K562 (cell line): ENCODE data around the gene EXOC3L2. TPM values are rescaled to one million over a fixed set of nuclear protein-coding genes. Genes with fewer than 3 reads are reported as not detected.

ENCODE experiments used
- ATF6 ChIP-seq: sonication (generic); formaldehyde crosslinking; IDR thresholded peaks from 2 replicates; pipeline ENCODE4 v1.4.0; 2020; ENCODE audit warnings: mild to moderate bottlenecking, missing genetic modification reagents
- CBX3 ChIP-seq, 2 experiments: IDR thresholded peaks; 1 replicate in 1 of 2; 2 replicates in 1 of 2; pipeline ENCODE4 v1.6.1; 2012; ENCODE audit warnings: inconsistent platforms in 2 of 2, low read length in 2 of 2, borderline replicate concordance in 1 of 2, control low read depth in 1 of 2
- COPS2 ChIP-seq: fragments of 450-650 bp; conservative IDR thresholded peaks from 2 replicates; pipeline ENCODE4 v1.6.1; 2016; ENCODE audit warnings: mild to moderate bottlenecking, moderate library complexity
- CREB5 ChIP-seq: fragments of 250-450 bp; sonication (Bioruptor Pico); IDR thresholded peaks from 2 replicates; pipeline ENCODE4 v1.5.0; 2020; ENCODE audit warnings: mild to moderate bottlenecking
- FOXP1 ChIP-seq: sonication (generic); formaldehyde crosslinking; IDR thresholded peaks from 2 replicates; pipeline ENCODE4 v1.8.0; 2022; ENCODE audit warnings: mild to moderate bottlenecking, missing genetic modification reagents
- IFI16 ChIP-seq: fragments of 250-450 bp; sonication (Bioruptor Pico); IDR thresholded peaks from 2 replicates; pipeline ENCODE4 v2.1.2; 2022; ENCODE audit warnings: mild to moderate bottlenecking, inconsistent platforms
- MAFK ChIP-seq: IDR thresholded peaks from 2 replicates; pipeline ENCODE4 v1.6.1; 2011; ENCODE audit warnings: low read length, improper control_type of control experiment
- PHF20 ChIP-seq: fragments of 450-650 bp; IDR thresholded peaks from 2 replicates; pipeline ENCODE4 v1.6.1; 2018; ENCODE audit not compliant: partially characterized antibody
- PRDM10 ChIP-seq: fragments of 450-650 bp; IDR thresholded peaks from 2 replicates; pipeline ENCODE4 v1.6.1; 2018; ENCODE audit not compliant: partially characterized antibody
- PRMT5 ChIP-seq: sonication (generic); formaldehyde crosslinking; IDR thresholded peaks from 2 replicates; pipeline ENCODE4 v1.5.0; 2020; ENCODE audit warnings: missing genetic modification reagents
- TBP ChIP-seq: optimal IDR thresholded peaks from 2 replicates; pipeline ENCODE3; 2011; ENCODE audit warnings: low read depth, low read length, improper control_type of control experiment
- TEAD1 ChIP-seq, 2 experiments: fragments of 450-650 bp in 1 of 2; sonication (generic) in 1 of 2; formaldehyde crosslinking; IDR thresholded peaks; 2 replicates each; pipeline versions ENCODE4 v1.4.0 to v1.8.0; 2020 to 2022; ENCODE audit warnings: mild to moderate bottlenecking in 2 of 2, missing genetic modification reagents in 1 of 2
- THAP12 ChIP-seq: fragments of 250-450 bp; sonication (Bioruptor Pico); IDR thresholded peaks from 2 replicates; pipeline ENCODE4 v1.9.0; 2021; ENCODE audit warnings: mild to moderate bottlenecking, inconsistent platforms
- XRCC5 ChIP-seq: fragments of 200-400 bp; formaldehyde crosslinking; IDR thresholded peaks from 2 replicates; pipeline ENCODE4 v1.6.1; 2017; ENCODE audit warnings: low read depth, mild to moderate bottlenecking, low read length
- ZBTB1 ChIP-seq: sonication (generic); formaldehyde crosslinking; IDR thresholded peaks from 2 replicates; pipeline ENCODE4 v1.8.1; 2023; ENCODE audit warnings: missing genetic modification reagents, low read depth, mild to moderate bottlenecking, borderline replicate concordance
- ZNF134 ChIP-seq: fragments of 250-450 bp; sonication (Bioruptor Pico); conservative IDR thresholded peaks from 2 replicates; pipeline ENCODE4 v1.4.0; 2020
- ZNF639 ChIP-seq, 2 experiments: fragments of 200-800 bp in 1 of 2; sonication (Bioruptor generic) in 1 of 2; sonication (generic) in 1 of 2; formaldehyde crosslinking in 1 of 2; IDR thresholded peaks in 1 of 2; conservative IDR thresholded peaks in 1 of 2; 2 replicates each; pipeline versions ENCODE4 v1.5.0 to v1.6.1; 2016 to 2020; ENCODE audit warnings: missing compliant biosample characterization in 1 of 2, missing genetic modification characterization in 1 of 2, missing genetic modification reagents in 1 of 2
- polyA plus RNA-seq, 8 experiments: library from polyadenylated mRNA; depleted of rRNA in 4 of 8; stranded (reverse) in 5 of 8; unstranded in 3 of 8; fragments of >200 nt; fragmentation: Nextera tagmentation in 2 of 8; fragmentation: Illumina TruSeq in 1 of 8; extraction: Ambion mirVana in 2 of 8; extraction: Trizol in 1 of 8; gene quantifications; 2 replicates each; pipeline versions ENCODE4 v1.2.1 to v1.2.3, GENCODE V29; 2011 to 2014; ENCODE audit warnings: inconsistent platforms in 1 of 8, missing spikeins in 1 of 8
- total RNA-seq, 7 experiments: library from RNA; depleted of rRNA in 6 of 7; stranded (reverse); fragments of >200 nt in 6 of 7; fragmentation: Illumina TruSeq in 2 of 7; extraction: Trizol in 2 of 7; gene quantifications; 2 replicates each; pipeline versions ENCODE4 v1.2.1 to v1.2.3, GENCODE V29; 2011 to 2021; ENCODE audit warnings: low replicate concordance in 1 of 7

The EXOC3L2 gene
- total and polyA plus RNA-seq, 9 of the 15 experiments (the other 6 are each of a cell fraction or from before 2014, with no cell fraction given), result 0.31 to 19.0 (median 2.4) TPM

GRCh38 chr19:45177817-45178261 lies 67.4 kb downstream of the EXOC3L2 start, which contains the start of gene TRAPPC6A (continued):
- TF ChIP-seq IFI16 (no peak), CREB5 (CRISPR knock-in tag) (no peak), COPS2 (no peak), CBX3 (IDR thresholded peaks at IDR 0.05; ENCODE audit: borderline replicate concordance in 1 of 2, low read length in 2 of 2) (no peak), FOXP1 (CRISPR knock-in tag) (peak; percentile 53; the same call in 1 of the 2 replicates), MAFK (0 out of 2 replicates have a peak, but pooled peaks have one; percentile 8), THAP12 (peak; percentile 44), TBP (peak; percentile 43), ZNF639 (CRISPR knock-in tag; conservative IDR thresholded peaks at IDR 0.05 in 1 of 2, IDR thresholded peaks at IDR 0.05 in 1 of 2) (no peak), PRMT5 (CRISPR knock-in tag) (no peak; the same call in 1 of the 2 replicates), XRCC5 (no peak), ZNF134 (no peak), TEAD1 (CRISPR knock-in tag; IDR thresholded peaks at IDR 0.05) (peak in 1 of 2 experiments; percentile 82; a peak in 1 of 4 replicates), PHF20 (no peak), ATF6 (CRISPR knock-in tag) (0 out of 2 replicates have a peak, but pooled peaks have one; percentile 72), ZBTB1 (CRISPR knock-in tag) (peak; percentile 35; the same call in 1 of the 2 replicates), PRDM10 (no peak)
